ENCODE data around the gene VPS13D. TPM values are rescaled to one million over a fixed set of nuclear protein-coding genes. Genes with fewer than 3 reads are reported as not detected.

The VPS13D gene
- total RNA-seq, 1 experiment from 2014 or later = 20.2 TPM

DNA sequence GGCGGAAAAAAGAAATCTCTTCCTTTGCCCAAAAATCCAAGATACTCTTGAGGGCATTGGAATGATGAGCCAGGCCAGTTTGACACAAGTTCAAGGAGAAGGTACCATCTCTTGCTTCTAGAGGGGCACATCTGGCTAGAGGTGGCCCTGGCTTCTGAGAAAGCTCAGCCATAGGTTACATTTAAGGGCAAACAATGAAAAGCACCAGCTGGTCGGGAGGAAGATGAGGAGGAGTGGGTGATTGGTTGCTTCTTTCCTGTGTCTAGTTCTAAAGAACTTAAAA, 256.2 kb downstream of the VPS13D start:
- Histone ChIP-seq H3K4me1 (ENCODE audit: insufficient read depth, low read length) (no peaks in the 10 kb centered on the region), H4K91ac (ENCODE audit: insufficient read length, low read depth, low read length) (no peak overlapping the region), H3K79me2 (ENCODE audit: insufficient read depth, low read length) (no peaks in the 10 kb centered on the region), H4K8ac (replicated peaks; ENCODE audit: insufficient read length, low read depth, low read length) (no peak overlapping the region), H3K79me1 (ENCODE audit: insufficient read depth, low read depth, low read length, poor library complexity, severe bottlenecking) (no peaks in the 10 kb centered on the region), H3K4ac (ENCODE audit: low read depth, low read length) (no peak overlapping the region), H3K9ac (ENCODE audit: extremely low read depth, insufficient read length, low read length) (no peak overlapping the region), H4K20me1 (ENCODE audit: control insufficient read depth, insufficient read depth, insufficient read length) (peaks cover 2% of the 10 kb centered on the region), H3K23ac (ENCODE audit: insufficient read length, low read depth, low read length) (no peak overlapping the region), H2AFZ (ENCODE audit: low read length) (no peak overlapping the region), H3K4me2 (ENCODE audit: insufficient read depth, insufficient read length, low read length) (no peak overlapping the region), H3T11ph (ENCODE audit: low read length) (no peak overlapping the region), H2BK120ac (ENCODE audit: low read depth, low read length, poor library complexity, severe bottlenecking) (no peak overlapping the region), H2BK5ac (ENCODE audit: insufficient read length, low read length) (no peak overlapping the region), H3K9me3 (ENCODE audit: control insufficient read depth, low read depth, low read length) (peaks cover 18% of the 10 kb centered on the region), H3K23me2 (ENCODE audit: insufficient read length, low read depth, low read length, poor library complexity, severe bottlenecking) (no peaks in the 10 kb centered on the region), H3K27me3 (ENCODE audit: insufficient read depth, low read length) (no peaks in the 10 kb centered on the region), H4K5ac (ENCODE audit: insufficient read length, low read depth, low read length) (no peak overlapping the region), H3K56ac (ENCODE audit: insufficient read length, low read depth, low read length) (no peak overlapping the region), H2BK12ac (ENCODE audit: insufficient read length, low read depth, low read length) (no peak overlapping the region), H2AK5ac (ENCODE audit: insufficient read length, low read length) (no peak overlapping the region), H2BK20ac (ENCODE audit: low read depth, low read length, poor library complexity, severe bottlenecking) (no peak overlapping the region), H3K27ac (ENCODE audit: insufficient read length, low read depth, low read length) (no peak overlapping the region), H3K18ac (ENCODE audit: insufficient read length, low read depth, low read length) (no peak overlapping the region), H2BK15ac (ENCODE audit: low read depth, low read length) (no peak overlapping the region), H3K14ac (ENCODE audit: insufficient read depth, low read length) (no peak overlapping the region)
- TF ChIP-seq, protein P1, sequence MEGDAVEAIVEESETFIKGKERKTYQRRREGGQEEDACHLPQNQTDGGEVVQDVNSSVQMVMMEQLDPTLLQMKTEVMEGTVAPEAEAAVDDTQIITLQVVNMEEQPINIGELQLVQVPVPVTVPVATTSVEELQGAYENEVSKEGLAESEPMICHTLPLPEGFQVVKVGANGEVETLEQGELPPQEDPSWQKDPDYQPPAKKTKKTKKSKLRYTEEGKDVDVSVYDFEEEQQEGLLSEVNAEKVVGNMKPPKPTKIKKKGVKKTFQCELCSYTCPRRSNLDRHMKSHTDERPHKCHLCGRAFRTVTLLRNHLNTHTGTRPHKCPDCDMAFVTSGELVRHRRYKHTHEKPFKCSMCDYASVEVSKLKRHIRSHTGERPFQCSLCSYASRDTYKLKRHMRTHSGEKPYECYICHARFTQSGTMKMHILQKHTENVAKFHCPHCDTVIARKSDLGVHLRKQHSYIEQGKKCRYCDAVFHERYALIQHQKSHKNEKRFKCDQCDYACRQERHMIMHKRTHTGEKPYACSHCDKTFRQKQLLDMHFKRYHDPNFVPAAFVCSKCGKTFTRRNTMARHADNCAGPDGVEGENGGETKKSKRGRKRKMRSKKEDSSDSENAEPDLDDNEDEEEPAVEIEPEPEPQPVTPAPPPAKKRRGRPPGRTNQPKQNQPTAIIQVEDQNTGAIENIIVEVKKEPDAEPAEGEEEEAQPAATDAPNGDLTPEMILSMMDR (conservative IDR thresholded peaks at IDR 0.05) = no peak
- WGBS (ENCODE audit: extremely low coverage, insufficient read length, low lambda C conversion rate) = no CpG with 5 or more reads among the region's 2 CpGs
- Mint-ChIP-seq H3K27me3 (ENCODE audit: low read depth) (no peaks in the 10 kb centered on the region; the same call in 1 of the 2 replicates), H3K36me3 (ENCODE audit: insufficient read depth in 1 of 3, low read depth in 3 of 3) (peaks cover 18 to 28% (median 20%) of the 10 kb centered on the region in 3 experiments; a peak in 6 of 7 replicates), H3K4me1 (peaks cover 5 to 8% of the 10 kb centered on the region in 2 experiments; a peak in 3 of 4 replicates), H3K4me3 (no peak overlapping the region), H3K27ac (peak overlapping the region in 1 of 3 experiments; percentile 19; a peak in 1 of 7 replicates), H3K9me3 (peaks cover 17 to 22% of the 10 kb centered on the region in 2 experiments; a peak in 4 of 5 replicates)
- no peak for DNase-seq

Measured in H9 (cell line).